ENCODE results near the gene HSP90AB1. TPM values are rescaled to one million over a fixed set of nuclear protein-coding genes. Genes with fewer than 3 reads are reported as not detected.

HSP90AB1 gene
- total RNA-seq, 1 donor from 2014 or later: 509 TPM

GRCh38 chr6:44289726-44290260 is 42.9 kb downstream of the HSP90AB1 start:
- no peak for TF ChIP-seq CTCF (IDR thresholded peaks at IDR 0.05)

GRCh38 chr6:44291841-44292240 is 44.9 kb downstream of the HSP90AB1 start:
- DNase-seq (ENCODE audit: extremely low spot score, unreplicated experiment): no peak
- H3K9me3 Mint-ChIP-seq (ENCODE audit: unreplicated experiment): no peaks in the 10 kb centered on the region
- no peaks in the 10 kb centered on the region for H3K36me3 Mint-ChIP-seq (ENCODE audit: unreplicated experiment)
- no peak for TF ChIP-seq CTCF (IDR thresholded peaks at IDR 0.05)
- peaks cover 75% of the 10 kb centered on the region for H3K27me3 Mint-ChIP-seq (ENCODE audit: unreplicated experiment)
- no peak overlapping the region for H3K4me3 Mint-ChIP-seq (ENCODE audit: unreplicated experiment)
- no peaks in the 10 kb centered on the region for H3K4me1 Mint-ChIP-seq (ENCODE audit: unreplicated experiment)
- H3K27ac Mint-ChIP-seq (ENCODE audit: unreplicated experiment): no peak overlapping the region

More at GRCh38 chr6:44289726-44290260, 42.9 kb downstream of the HSP90AB1 start:
- Mint-ChIP-seq H3K4me1 (ENCODE audit: unreplicated experiment) (no peaks in the 10 kb centered on the region), H3K9me3 (ENCODE audit: unreplicated experiment) (no peaks in the 10 kb centered on the region), H3K27me3 (ENCODE audit: unreplicated experiment) (peaks cover 66% of the 10 kb centered on the region), H3K36me3 (ENCODE audit: unreplicated experiment) (no peaks in the 10 kb centered on the region), H3K27ac (ENCODE audit: unreplicated experiment) (no peak overlapping the region), H3K4me3 (ENCODE audit: unreplicated experiment) (no peak overlapping the region)
- DNase-seq (ENCODE audit: extremely low spot score, unreplicated experiment): no peak

- Mint-ChIP-seq H3K27me3 (ENCODE audit: unreplicated experiment) (peaks cover 72% of the 10 kb centered on the region), H3K4me3 (ENCODE audit: unreplicated experiment) (no peak overlapping the region), H3K9me3 (ENCODE audit: unreplicated experiment) (no peaks in the 10 kb centered on the region), H3K4me1 (ENCODE audit: unreplicated experiment) (peaks cover 2% of the 10 kb centered on the region), H3K36me3 (ENCODE audit: unreplicated experiment) (no peaks in the 10 kb centered on the region), H3K27ac (ENCODE audit: unreplicated experiment) (no peak overlapping the region)
- TF ChIP-seq CTCF (IDR thresholded peaks at IDR 0.05): no peak
- no peak for DNase-seq (ENCODE audit: extremely low spot score, unreplicated experiment)
These were observed 45.9 kb downstream of the HSP90AB1 start for GRCh38 chr6:44292661-44293365.

- Mint-ChIP-seq H3K27me3 (ENCODE audit: unreplicated experiment) (peaks cover 74% of the 10 kb centered on the region), H3K27ac (ENCODE audit: unreplicated experiment) (no peak overlapping the region), H3K4me1 (ENCODE audit: unreplicated experiment) (peaks cover 7% of the 10 kb centered on the region), H3K36me3 (ENCODE audit: unreplicated experiment) (peaks cover 1% of the 10 kb centered on the region), H3K4me3 (ENCODE audit: unreplicated experiment) (no peak overlapping the region), H3K9me3 (ENCODE audit: unreplicated experiment) (no peaks in the 10 kb centered on the region)
- no peak for TF ChIP-seq CTCF (IDR thresholded peaks at IDR 0.05)
- no peak for DNase-seq (ENCODE audit: extremely low spot score, unreplicated experiment)
These were observed 48.2 kb downstream of the HSP90AB1 start for GRCh38 chr6:44294832-44295791.

Data from osteocyte (in vitro differentiated cells).